Osteoblast (primary cell): ENCODE data around the gene SLC9A5. TPM values are rescaled to one million over a fixed set of nuclear protein-coding genes. Genes with fewer than 3 reads are reported as not detected.

Experiments
- DNase-seq: peaks from one replicate; pipeline ENCODE4 v3.0.0; 2011; ENCODE audit warnings: low spot score, mixed read lengths; ENCODE audit not compliant: insufficient read length; ENCODE audit errors: missing footprints
- H2AFZ ChIP-seq: 2 replicates; pipeline ENCODE4 v1.6.0; 2011; ENCODE audit warnings: mild to moderate bottlenecking, low read length
- H3K27ac ChIP-seq: 2 replicates; pipeline ENCODE4 v1.5.1; 2011; ENCODE audit warnings: mild to moderate bottlenecking, low read depth, low read length, moderate library complexity
- H3K27me3 ChIP-seq: 2 replicates; pipeline ENCODE4 v1.6.0; 2012; ENCODE audit warnings: mild to moderate bottlenecking, control low read depth, inconsistent platforms, low read length, moderate library complexity; ENCODE audit not compliant: insufficient read depth
- H3K36me3 ChIP-seq: 2 replicates; pipeline ENCODE4 v1.5.1; 2011; ENCODE audit warnings: mild to moderate bottlenecking, low read length, control low read depth, moderate library complexity; ENCODE audit not compliant: insufficient read depth
- H3K4me1 ChIP-seq: 2 replicates; pipeline ENCODE4 v1.5.1; 2011; ENCODE audit warnings: mild to moderate bottlenecking, low read length, control low read depth, moderate library complexity; ENCODE audit not compliant: insufficient read depth
- H3K4me2 ChIP-seq: 2 replicates; pipeline ENCODE4 v1.6.0; 2011; ENCODE audit warnings: mild to moderate bottlenecking, low read length; ENCODE audit not compliant: insufficient read depth
- H3K4me3 ChIP-seq: fragments of 200-600 bp; sonication (generic); 3 replicates; pipeline ENCODE4 v1.5.1; 2012; ENCODE audit warnings: mild to moderate bottlenecking, low read length, inconsistent platforms; ENCODE audit not compliant: insufficient read depth
- H3K79me2 ChIP-seq: 2 replicates; pipeline ENCODE4 v1.6.0; 2012; ENCODE audit warnings: mild to moderate bottlenecking, low read length, control low read depth, inconsistent platforms; ENCODE audit not compliant: insufficient read depth
- H3K9me3 ChIP-seq: 2 replicates; pipeline ENCODE4 v1.5.1; 2011; ENCODE audit warnings: low read depth, low read length, control low read depth
- H4K20me1 ChIP-seq: 2 replicates; pipeline ENCODE4 v1.6.0; 2012; ENCODE audit warnings: mild to moderate bottlenecking, low read length, control low read depth; ENCODE audit not compliant: insufficient read depth
- total RNA-seq: library from RNA; depleted of rRNA; stranded (reverse); fragments of >200 nt; gene quantifications from 2 replicates; pipeline ENCODE4 v1.2.3, GENCODE V29; 2012
- TF ChIP-seq, protein P1 (sequence below): IDR thresholded peaks from 2 replicates; pipeline ENCODE4 v1.5.1; 2011; ENCODE audit warnings: mild to moderate bottlenecking, low read depth, low read length, moderate library complexity; ENCODE audit errors: extremely low read depth

Gene SLC9A5
- total RNA-seq, 1 donor = 3.6 TPM

DNA sequence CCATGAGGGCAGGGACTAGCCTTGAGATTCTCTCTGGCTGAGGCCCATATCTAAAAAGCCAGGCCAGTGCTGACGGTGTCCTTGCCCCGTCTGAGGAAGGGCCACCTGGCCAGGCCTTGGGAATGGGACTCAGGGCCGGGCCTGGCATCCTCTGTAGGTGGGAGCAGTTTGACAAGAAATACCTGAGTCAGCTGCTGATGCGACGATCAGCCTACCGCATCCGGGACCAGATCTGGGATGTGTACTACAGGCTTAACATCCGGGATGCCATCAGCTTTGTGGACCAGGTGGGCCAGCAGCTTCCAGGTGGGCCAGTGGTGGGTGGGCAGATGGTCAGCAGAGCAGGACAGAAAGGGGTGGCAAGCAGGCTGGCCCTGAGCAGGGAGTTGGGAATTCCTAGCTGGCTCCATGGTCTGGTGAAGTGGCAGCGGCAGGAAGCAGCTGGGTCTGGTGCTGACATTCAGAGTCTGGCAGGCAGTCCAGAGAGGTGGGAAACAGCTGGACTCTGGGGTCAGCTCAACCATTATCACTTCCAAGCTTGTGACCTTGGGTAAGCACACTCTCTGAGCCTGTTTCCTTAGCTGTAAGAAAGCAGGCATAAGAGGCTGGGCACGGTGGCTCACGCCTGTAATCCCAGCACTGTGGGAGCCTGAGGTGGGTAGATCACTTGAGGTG is 9.5 kb downstream of the SLC9A5 start:
- Histone ChIP-seq H3K27ac (no peak overlapping the region), H3K4me2 (no peak overlapping the region), H3K4me3 (no peak overlapping the region), H3K9me3 (no peaks in the 10 kb centered on the region), H2AFZ (no peak overlapping the region), H3K27me3 (no peaks in the 10 kb centered on the region), H3K4me1 (peaks cover 9% of the 10 kb centered on the region), H3K36me3 (peaks cover 5% of the 10 kb centered on the region), H3K79me2 (no peaks in the 10 kb centered on the region), H4K20me1 (peaks cover 2% of the 10 kb centered on the region)
- TF ChIP-seq, protein P1, sequence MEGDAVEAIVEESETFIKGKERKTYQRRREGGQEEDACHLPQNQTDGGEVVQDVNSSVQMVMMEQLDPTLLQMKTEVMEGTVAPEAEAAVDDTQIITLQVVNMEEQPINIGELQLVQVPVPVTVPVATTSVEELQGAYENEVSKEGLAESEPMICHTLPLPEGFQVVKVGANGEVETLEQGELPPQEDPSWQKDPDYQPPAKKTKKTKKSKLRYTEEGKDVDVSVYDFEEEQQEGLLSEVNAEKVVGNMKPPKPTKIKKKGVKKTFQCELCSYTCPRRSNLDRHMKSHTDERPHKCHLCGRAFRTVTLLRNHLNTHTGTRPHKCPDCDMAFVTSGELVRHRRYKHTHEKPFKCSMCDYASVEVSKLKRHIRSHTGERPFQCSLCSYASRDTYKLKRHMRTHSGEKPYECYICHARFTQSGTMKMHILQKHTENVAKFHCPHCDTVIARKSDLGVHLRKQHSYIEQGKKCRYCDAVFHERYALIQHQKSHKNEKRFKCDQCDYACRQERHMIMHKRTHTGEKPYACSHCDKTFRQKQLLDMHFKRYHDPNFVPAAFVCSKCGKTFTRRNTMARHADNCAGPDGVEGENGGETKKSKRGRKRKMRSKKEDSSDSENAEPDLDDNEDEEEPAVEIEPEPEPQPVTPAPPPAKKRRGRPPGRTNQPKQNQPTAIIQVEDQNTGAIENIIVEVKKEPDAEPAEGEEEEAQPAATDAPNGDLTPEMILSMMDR = no peak
- DNase-seq = no peak

DNA sequence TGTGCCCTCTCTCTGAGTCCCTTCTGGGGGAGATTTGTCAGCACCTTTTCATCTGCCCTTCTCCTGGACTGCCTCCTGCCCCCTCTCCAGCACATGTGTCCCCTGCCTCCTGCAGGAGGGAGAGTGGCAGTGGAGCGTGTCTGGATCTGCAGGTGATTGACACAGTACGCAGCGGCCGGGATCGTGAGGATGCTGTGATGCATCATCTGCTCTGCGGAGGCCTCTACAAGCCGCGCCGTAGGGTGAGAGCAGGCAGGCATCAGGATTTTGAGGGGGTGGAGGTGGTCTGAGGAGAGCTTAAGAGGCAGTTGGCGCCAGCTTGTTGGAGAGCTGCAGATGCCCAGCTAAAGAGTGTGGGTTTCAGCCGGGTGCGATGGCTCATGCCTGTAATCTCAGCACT is 10.9 kb downstream of the SLC9A5 start:
- Histone ChIP-seq H3K4me1 (peaks cover 9% of the 10 kb centered on the region), H3K4me2 (no peak overlapping the region)
- no peak for DNase-seq

DNA sequence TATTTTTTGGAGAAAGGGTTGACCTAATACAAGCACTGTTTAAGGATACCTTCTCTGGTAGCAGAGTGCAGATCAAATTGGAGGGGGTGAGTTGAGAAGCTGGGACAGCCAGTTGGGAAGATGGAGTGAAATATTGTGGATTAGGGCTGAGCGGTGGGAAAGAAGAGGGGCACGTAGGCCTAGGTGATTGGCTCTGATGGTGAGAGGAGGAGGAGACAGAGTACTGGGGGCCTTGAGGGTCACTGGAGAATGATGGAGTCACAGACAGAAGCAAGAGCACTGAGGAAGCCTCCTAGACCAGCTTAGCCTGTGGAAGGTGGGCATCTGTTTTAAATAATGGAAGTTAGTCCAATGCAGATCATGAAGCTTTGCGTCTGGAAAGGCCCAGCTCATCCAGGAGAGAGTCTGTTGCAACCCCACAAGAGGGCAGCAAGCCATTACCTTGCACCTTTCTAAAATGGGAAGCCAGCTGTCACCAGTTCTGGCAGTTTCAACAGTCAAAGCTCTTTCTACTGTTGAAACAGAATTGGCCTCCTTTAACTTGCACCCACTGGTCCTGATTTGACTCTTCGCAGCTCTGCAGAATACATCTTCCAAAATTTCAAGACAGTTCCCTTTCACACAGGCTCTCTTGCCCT is 11.8 kb downstream of the SLC9A5 start:
- H3K4me3 ChIP-seq = no peak overlapping the region
- H3K79me2 ChIP-seq = no peaks in the 10 kb centered on the region
- H3K4me2 ChIP-seq = no peak overlapping the region
- H3K36me3 ChIP-seq = no peaks in the 10 kb centered on the region
- no peak overlapping the region for H2AFZ ChIP-seq
- TF ChIP-seq, protein P1 = peak; percentile 67
- peak; percentile 71 for DNase-seq
- no peaks in the 10 kb centered on the region for H3K9me3 ChIP-seq
- H3K27me3 ChIP-seq = no peaks in the 10 kb centered on the region
- no peaks in the 10 kb centered on the region for H4K20me1 ChIP-seq
- no peak overlapping the region for H3K27ac ChIP-seq
- peaks cover 9% of the 10 kb centered on the region for H3K4me1 ChIP-seq

More for the DNA sequence above, 10.9 kb downstream of the SLC9A5 start:
- Histone ChIP-seq H2AFZ (no peak overlapping the region), H3K9me3 (no peaks in the 10 kb centered on the region), H3K36me3 (no peaks in the 10 kb centered on the region), H3K79me2 (no peaks in the 10 kb centered on the region), H3K27ac (no peak overlapping the region), H3K4me3 (no peak overlapping the region), H3K27me3 (no peaks in the 10 kb centered on the region), H4K20me1 (peaks cover 2% of the 10 kb centered on the region)
- TF ChIP-seq, protein P1 = no peak

DNA sequence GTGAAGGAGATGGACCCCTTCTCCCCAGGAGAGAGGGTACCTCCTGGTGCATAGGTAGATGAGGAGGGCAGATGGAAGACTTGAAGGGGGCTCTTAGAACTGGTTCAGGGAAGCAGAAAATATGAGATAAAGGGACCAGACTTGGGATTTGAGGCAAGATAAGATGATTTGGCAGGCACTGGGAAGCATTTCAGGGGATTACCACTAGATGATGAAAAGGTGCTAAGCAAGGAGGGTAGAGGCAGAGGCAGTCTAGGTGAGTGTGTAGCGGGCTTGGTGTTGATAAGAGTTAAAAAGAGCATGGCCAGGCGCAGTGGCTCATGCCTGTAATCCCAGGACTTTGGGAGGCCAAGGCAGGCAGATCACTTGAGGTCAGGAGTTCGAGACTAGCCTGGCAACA is 14.4 kb downstream of the SLC9A5 start:
- H3K4me3 ChIP-seq = no peak overlapping the region
- TF ChIP-seq, protein P1 = no peak
- H3K27ac ChIP-seq = no peak overlapping the region
- H3K4me2 ChIP-seq = no peak overlapping the region
- no peaks in the 10 kb centered on the region for H4K20me1 ChIP-seq
- no peak overlapping the region for H2AFZ ChIP-seq
- peaks cover 3% of the 10 kb centered on the region for H3K36me3 ChIP-seq
- no peaks in the 10 kb centered on the region for H3K27me3 ChIP-seq
- peak; percentile 53 for DNase-seq
- H3K4me1 ChIP-seq = peaks cover 16% of the 10 kb centered on the region
- no peaks in the 10 kb centered on the region for H3K9me3 ChIP-seq
- no peaks in the 10 kb centered on the region for H3K79me2 ChIP-seq
